ENCODE measurements around the gene COPS9.

DNA sequence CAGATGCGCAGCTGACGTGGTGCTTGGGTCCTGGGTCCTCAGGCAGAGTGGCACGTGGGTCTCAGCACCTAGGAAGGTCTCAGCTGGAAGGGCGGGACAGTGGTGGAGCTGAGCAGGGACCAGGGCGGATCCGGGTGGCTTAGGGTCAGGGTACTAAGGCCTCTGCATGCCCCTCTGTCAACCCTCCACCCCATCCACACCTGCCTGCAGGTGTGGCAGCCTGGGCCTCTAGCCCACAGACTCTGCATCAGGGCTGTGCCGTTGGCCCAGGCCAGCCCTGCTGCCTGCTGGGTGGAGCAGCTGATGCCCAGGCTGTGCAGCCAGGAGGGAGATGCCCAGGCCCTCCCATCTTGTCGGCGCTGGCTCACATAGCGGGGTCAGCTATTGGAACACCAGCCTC is 28.9 kb upstream of the COPS9 start:
- TF ChIP-seq CTCF (IDR thresholded peaks at IDR 0.05) (no peak), POLR2AphosphoS5 (IDR thresholded peaks at IDR 0.05) (no peak)

Data from transverse colon (tissue), 4 donors.